A673 (cell line): ENCODE data around the gene PROM1.

Experiments used
- CTCF ChIP-seq: fragments of 300-800, 200-600 bp; sonication (generic); conservative IDR thresholded peaks from 2 replicates; pipeline ENCODE4 v1.5.1; 2017; ENCODE audit warnings: low read depth, mild to moderate bottlenecking, antibody characterized with exemption, low read length, moderate library complexity, mixed read lengths
- EZH2 ChIP-seq: fragments of 200-600 bp; sonication (generic); IDR thresholded peaks from 2 replicates; pipeline ENCODE4 v1.6.1; 2017; ENCODE audit warnings: borderline replicate concordance, low read depth, mild to moderate bottlenecking, mixed read lengths, antibody characterized with exemption, low read length; ENCODE audit not compliant: poor library complexity, severe bottlenecking

GRCh38 chr4:16018841-16019240 lies 65.0 kb downstream of the PROM1 start:
- TF ChIP-seq CTCF (no peak), EZH2 (no peak)
